LNCAP (cell line): ENCODE results near the gene CLCN4.

Source experiments
- TF ChIP-seq, protein P1 (sequence below): fragments of 450-650 bp; IDR thresholded peaks from 2 replicates; pipeline ENCODE4 v1.5.1; 2017; ENCODE audit warnings: mild to moderate bottlenecking

The CLCN4 gene

DNA sequence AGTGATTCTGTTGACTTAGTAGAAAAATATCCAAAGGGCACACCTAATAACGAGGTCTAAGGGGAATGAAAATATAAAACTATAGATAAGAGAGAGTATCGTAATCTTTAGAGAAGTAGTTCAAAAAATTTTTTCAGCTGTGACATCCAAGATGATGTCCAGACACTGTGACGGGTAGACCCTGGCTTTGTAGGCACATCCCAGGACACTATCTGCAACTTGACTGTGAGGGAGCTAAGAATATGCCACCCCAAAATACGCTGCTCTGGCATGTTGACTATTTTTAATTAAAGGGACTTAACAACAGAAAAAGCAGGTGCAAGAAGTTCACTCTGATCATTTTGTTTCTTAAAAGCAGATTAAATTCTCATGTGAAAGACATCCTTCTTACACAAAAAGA lies 89.5 kb downstream of the CLCN4 start:
- TF ChIP-seq, protein P1, sequence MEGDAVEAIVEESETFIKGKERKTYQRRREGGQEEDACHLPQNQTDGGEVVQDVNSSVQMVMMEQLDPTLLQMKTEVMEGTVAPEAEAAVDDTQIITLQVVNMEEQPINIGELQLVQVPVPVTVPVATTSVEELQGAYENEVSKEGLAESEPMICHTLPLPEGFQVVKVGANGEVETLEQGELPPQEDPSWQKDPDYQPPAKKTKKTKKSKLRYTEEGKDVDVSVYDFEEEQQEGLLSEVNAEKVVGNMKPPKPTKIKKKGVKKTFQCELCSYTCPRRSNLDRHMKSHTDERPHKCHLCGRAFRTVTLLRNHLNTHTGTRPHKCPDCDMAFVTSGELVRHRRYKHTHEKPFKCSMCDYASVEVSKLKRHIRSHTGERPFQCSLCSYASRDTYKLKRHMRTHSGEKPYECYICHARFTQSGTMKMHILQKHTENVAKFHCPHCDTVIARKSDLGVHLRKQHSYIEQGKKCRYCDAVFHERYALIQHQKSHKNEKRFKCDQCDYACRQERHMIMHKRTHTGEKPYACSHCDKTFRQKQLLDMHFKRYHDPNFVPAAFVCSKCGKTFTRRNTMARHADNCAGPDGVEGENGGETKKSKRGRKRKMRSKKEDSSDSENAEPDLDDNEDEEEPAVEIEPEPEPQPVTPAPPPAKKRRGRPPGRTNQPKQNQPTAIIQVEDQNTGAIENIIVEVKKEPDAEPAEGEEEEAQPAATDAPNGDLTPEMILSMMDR = no peak

DNA sequence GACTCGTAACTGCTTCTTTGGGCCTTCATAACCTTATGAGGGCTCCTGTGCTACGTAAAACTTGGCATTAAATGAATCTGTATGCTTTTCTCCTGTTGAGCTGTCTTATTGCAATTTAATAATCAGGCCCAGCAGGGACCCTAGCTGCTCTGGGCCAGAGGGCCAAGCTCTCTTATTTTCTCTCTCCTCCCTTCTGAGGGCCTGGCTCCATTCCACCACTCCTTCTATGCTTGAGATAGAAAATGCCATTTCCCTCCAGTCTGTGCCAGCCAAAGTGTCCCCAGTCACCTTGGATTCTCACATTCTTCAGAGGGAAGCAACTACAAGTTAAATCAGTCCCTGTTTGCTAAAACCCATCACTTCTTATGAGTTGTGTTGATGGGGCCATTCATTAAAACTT lies 90.1 kb downstream of the CLCN4 start:
- TF ChIP-seq, protein P1 = no peak

DNA sequence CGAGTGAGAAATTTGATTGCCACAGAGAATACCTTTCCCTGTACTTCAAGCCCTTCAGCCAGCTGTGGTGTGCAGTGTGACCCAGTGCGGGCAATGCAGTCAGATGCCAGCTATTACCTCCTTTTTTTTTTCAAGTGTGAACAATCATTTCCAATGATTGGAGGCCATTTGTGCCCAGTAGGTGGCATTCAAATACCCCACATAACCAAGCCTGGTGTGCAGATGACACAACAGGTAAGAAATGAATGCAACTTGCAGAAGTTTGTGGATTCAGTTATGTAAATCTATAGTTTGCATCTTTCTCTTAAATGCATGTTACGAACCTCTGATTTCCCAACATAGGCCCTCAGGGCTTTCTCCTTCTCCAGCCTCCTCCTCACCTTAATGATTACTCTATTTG lies 98.0 kb downstream of the CLCN4 start:
- TF ChIP-seq, protein P1 = peak; percentile 24; the same call in 1 of the 2 replicates

DNA sequence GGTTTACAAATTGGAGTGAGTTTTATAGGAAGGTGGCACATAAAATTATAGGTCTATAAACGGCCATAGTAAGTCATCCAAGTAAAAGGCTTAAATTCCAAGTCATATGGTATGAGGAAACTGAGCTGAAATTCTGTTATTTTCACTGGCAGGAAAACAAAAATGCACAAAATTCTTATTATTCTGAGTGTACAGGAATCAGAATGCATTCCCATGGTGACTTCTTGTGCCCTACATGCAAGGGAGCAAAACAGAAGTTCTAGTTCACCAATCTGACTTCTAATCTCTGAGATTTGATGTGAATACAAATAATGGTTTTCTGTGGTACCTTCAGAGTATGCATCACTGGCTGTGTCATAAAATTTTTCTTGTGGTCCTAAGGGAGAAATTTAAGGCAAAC lies 102.9 kb downstream of the CLCN4 start:
- TF ChIP-seq, protein P1 = no peak

DNA sequence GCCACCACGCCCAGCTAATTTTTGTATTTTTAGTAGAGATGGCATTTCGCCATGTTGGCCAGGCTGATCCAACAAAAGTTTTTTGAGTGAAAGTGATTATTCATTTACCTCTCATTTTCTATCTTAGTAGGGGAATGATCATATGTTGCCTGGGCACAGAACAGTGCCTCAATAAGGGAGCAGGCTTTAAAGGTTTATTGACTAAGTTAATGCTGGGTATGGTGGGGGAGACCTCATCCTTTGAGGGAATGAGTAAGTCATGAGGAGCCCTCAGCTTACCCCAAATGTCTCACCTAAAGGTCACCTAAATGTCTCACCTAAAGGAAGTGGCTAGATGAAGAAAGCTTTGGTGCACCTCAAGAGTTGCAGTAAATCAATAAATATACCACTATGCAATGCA lies 109.0 kb downstream of the CLCN4 start:
- TF ChIP-seq, protein P1 = no peak

DNA sequence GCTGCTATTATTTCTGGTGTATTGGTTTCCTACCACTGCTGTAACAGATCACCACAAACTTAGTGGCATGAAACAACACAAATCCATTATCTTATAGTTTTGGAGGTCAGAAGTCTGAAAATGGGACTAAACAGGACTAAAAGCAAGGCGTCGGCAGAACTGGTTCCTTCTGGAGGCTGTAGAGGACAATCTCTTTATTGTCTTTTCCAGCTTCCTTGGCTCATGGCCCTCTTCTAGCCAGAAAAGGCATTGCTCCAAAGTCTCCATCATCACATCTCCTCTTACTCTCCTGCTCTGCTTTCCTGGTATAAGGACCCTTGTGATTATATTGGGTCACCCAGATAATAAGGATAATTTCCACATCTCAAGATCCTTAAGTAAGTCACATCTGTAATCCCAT lies 121.9 kb downstream of the CLCN4 start:
- TF ChIP-seq, protein P1 = no peak

DNA sequence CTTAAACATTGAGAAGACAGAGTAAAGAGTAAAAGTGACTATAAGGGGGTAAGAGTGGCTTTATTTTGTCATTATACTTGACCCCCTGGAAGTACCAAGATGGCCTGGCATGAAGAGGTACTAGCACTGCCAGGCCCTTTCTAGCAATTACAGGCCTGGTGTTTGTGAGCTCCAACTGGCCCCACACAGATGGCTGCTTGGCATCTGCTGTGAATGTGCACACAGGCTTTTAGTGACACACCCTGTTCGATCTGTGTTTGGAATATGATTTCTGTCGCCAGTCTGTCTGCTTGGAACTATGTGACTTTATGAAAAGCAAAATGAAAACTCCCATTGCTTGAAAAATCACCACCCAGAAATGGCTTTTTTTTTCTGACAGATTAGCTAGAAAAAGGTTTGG lies 123.3 kb downstream of the CLCN4 start:
- TF ChIP-seq, protein P1 = no peak

DNA sequence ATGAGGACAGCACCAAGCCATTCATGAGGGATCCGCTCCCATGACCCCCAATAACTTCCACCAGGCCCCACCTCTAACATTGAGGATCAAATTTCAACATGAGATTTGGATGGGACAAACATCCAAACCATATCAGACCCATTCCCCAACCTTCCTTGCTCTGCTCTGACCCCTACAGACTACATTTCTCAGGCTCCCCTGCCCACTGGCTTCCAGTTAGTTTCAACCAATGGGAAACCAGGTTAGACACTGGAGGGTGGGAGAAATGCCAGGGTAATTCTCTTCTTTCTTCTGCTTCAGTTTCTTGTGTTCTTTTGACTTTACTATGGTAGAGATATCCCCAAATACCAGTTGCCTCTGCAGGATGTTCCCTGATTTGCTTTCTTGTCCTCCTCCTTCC lies 125.7 kb downstream of the CLCN4 start:
- TF ChIP-seq, protein P1 = no peak
